ENCODE data around the gene EPHA1.

Gene EPHA1

DNA sequence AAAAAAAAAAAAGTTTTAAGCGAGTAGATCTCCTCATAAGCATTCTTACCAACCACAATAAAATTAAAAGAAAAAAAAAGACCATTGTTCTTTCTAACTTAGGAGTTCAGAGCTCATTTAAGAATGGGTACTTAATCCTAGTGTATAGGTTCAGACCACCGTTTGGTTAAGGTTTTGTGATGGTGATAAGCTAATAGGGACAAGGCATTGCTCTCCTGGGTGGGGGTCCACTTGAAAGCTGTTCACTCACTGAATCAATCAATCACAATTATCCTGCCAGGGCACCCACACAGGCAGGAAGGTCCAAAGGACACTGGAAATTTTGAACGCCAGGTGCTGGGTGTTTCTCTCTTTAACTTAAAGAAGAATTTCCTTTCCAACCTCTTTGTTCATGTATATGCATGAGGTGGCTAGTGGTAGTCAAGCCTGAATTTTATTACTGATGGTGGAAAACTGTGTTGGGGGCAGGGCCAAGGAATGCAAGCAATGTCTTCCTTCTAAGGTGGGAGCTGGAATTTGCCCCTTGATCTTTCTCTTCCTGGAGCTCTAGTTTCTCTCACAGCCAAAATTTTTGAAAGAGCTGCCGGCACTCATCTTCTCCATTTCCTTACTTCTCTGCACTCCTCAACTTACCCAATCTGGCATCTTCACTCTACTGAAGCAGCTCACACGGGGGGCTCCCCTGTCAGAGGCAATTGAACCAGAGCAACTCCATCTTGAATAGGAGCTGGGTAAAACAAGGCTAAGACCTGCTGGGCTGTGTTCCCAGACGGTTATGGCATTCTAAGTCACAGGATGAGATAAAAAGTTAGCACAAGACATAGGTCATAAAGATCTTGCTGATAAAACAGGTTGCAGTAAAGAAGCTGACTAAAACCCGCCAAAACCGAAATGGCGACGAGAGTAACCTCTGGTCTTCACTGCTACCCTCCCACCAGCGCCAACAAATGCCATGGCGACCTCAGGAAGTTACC, 38.7 kb downstream of the EPHA1 start:
- no peak for DNase-seq

DNA sequence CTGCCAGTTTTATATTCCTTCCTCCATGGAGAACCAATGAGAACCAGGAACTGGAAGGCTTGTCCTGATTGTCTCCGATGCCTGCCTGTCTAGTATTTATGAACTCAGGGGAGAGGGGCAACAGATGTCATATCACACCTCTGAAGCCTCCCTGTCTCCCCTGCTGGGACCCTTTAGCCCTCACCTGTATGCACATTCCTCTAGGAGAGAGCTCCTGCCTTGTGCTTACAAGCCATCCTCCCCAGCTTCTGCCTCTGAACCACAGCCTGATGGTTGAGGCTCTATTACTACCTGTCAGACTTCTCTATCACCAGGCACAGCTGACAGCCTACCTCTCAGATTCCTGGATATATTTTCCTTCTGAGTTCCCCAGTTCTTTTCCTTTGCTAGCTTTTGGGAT, 40.3 kb downstream of the EPHA1 start:
- DNase-seq: no peak

DNA sequence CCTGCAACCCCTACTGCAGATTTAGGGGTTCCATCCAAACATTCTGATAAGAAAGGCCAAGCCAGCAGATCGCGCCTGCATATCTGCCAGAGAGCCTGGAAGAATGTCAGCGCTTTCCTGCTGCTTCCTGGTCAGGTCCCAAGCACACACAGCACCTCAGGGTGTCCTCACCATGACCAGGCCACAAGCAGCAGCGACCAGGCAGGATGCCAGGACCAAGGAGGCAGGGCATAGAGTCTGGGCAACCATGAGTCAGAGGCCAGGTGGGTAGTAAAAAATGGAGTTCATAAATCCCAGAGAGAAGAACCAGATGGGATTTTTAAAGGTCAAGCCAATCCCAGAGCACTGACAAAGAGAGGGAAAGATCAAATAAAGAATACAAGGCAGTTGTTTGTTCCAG, 40.7 kb downstream of the EPHA1 start:
- no peak for DNase-seq

DNA sequence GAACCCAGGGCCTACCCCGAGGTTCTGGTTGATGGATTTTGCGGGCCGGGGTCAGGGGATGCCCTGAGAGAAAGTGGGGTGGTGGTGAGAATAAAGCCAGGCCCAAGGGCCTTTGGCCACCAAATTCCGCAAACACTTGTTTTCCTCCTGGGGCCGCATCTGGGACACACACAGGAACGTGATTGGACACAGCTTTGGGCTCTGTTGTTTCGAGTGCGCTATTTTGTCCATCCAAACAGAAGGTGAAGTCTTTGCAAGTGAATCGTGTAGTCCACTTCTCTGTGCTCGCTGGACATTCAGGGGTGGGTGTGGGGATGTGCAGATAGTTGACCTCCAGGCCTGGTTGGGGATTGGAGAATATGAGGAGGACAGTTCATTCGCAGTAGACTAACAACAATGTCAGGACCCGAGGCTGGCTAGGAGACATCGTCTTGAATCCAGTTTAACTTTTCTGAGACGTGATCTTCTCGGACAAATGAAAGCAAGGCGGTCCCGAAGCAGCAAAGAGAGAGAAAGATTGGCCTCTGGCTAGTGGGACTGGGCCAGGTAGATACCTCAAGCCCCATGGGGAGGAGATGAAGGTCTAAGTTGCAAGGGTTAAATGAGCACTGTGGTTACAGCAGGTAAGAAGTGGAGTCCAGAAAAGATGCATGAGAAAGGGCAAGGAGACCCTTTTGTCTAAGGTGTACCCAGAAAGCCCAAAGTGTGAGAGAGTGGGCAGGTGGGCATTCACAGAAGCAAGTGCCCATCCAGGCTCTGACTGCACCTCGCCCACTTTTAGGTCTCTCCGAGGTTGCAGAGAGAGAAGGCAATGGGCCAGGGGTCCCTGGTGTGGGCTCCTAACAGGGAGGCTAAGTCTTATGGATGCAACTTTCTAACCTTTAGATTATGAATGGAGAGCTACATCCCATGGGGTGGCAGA, 45.4 kb downstream of the EPHA1 start:
- DNase-seq: no peak

DNA sequence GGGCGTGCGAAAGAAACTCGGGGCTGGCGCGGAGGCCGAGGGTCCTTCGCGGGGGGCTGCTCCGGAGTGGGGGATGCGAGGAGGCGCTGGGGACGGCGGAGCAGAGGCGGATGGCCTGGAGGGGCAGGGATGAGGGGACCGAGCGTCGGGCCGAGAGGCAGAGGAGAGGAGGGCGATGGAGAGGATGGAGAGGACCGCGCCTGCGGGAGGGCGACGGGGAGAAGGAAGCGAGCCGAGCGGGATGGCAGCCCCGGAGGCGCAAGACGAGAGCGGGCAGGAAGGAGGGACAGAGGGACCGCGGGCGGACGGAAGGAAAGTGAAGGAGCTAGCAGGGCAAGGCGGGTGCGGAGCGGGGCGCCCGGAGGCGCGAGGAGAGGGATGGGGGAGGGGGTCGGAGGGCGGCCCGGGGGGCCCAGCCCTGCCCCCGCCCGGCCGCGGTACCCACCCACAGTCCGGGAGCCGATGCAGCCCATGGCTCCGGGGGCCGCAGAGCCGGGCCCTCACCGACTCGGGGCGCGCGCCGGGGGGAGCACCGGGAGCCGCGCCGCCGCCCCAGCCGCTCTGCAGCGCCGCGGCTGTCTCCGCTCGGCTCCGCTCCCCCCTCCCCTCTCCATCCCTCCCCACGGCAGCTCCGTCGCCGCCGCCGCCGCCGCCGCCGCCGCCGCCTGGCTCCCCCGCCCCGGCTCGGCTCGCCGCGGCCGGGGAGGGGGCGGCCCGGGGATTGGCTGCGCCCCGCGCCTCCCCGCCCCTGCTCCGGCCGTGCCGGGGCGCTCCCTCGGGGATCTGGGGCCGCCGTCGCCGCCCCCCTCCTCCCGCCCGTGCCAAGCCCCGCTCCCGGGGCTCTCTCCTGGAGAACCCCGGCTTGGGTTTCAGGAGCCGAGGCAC, 46.3 kb downstream of the EPHA1 start, which contains the start of gene FAM131B:
Gene FAM131B (minus strand): TSS at position 583 of the 885 bp plus-strand sequence. CDS start 110 bp downstream, at position 473.
- no peak for DNase-seq

DNA sequence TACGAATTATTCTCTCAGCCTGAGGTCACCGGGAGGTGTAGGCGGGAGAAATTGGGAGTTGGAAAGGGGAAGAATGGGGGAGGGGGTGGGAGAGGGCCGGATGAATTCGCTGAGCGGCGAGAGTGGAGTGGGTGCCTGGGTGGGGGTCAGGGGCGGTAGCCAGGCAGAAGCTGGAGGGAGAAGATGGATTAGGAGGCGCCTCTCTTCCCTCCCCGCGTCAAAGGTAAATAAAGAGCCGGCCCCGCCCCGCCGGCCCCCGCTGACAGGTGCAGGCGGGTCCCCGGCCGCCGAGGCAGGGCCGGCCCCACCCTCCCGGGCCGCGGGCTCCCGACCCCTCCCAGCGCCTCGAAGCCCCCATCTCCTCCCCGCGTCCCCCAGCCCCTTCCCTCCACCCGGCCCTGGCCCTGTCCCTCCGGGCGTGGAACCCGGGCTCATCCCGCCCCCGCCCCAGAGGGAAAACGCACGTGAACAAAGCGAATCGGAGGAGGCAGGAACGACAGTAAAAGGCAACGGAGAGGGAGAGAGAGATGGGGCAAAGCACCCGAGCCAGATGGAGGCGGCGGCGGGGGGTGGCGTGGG, 47.0 kb downstream of the EPHA1 start:
- no peak for DNase-seq

DNA sequence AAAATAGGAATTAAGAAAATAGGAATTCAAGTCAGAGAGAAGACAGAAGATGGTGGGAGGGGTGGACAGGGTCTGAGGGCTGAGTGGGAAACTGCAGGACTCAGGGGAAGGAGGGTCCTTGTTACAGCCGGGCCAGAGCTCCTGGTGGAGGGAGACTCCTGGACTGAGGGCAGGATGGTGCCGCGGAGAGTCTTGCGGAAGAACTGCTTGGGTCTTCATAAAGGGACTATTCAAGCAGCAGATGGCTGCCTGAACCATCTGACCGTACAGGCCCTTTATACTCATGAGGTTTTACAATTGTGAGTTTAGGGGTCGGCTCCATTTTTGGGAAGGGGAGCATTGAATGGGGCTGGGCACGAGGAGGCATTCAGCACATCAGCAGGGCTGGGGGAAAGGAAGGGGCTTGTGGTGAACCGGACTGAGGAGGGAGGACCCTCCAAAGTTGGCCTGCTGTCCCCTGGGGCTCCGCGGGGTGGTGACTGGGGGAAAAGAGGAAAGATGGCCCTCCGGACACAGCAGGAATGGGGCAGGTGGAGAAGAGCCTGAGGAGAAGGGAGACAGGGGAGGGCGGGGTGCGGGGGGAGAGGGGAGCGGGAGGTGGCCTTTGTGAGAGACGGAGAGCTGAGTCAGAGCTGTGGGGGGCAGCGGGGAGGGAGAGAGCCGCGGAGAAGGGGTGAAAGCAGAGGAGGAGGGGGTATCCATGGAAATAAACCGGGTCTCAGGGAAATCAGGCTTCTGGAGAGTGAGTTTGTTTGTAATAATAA, 47.7 kb downstream of the EPHA1 start:
- no peak for DNase-seq

DNA sequence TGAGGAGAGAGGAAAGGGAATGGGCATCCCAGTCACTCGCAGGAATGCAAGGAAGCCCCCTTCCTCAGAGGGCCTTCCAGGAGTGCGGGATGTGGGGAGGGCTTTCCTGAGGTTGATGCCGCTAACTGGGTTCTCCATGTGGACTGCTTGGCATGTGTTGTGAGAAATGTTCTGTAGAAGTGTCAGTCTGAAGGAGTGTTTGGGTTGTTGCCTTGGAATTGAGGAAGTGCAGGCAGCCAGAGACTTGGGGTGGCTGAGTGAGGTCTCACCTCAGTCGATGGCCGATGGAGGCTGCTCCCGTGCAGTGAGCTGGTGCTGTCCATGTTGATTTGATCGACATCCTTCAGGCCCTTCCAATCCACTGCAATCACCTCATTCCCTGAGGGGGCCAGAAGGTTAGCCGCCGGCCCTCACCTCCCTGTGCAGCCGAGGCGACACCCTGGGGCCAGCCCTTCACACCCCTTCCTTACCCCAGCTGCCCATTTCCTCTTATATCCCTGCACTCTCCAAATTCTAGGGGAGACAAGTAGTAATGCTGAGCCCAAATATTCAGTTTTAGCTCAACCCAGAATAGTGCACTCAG, 48.8 kb downstream of the EPHA1 start:
- no peak for DNase-seq

DNA sequence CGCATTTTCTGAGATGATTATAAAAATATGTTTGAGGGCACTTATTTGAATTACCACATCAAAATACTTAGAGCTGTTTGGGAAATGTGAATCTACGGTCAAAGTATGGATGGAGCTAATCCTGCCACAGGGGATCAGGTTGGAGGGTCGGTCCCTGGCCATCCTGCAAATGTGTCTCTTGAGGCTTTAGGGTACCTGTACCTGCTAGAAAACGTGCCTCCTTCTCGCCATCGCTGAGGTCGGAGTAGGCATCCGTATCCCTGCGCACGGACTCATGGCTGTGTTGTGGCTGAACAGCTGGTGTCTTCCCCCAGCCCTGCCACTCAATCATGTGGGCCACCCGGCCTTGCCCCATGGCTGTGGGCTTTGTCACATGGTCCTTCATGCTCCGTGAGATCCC, 50.0 kb downstream of the EPHA1 start:
- DNase-seq: no peak

DNA sequence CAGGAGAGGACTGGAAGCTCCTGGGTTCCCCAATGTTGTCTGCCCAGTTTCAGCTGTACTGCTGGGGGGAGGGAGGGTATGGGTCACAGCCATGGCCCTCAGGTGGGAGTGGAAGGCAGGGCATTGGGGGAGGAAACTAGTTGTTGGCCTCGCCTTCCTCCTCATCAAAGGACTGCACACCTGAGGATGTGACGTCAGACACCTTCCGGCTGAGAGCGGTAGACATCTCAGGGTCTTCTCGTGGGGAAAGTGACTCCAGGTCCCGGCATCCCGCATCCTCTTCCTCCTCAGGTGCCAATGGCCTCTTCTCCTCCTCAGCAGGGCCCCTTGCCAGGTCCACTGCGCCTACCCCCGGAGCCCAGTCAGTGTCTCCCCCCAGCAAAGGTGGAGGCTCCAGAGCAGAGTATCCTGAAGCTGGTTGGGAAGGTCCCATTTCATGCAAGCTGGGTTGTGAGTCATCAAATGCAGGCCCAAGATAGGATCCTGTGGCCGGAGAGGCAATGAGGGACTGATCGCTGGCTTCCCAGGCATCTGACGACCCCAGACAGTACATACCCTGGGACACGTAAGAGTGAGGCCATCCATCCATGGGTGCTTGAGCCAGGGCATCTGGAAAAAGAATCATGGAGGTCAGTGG, 52.1 kb downstream of the EPHA1 start:
- no peak for DNase-seq

DNA sequence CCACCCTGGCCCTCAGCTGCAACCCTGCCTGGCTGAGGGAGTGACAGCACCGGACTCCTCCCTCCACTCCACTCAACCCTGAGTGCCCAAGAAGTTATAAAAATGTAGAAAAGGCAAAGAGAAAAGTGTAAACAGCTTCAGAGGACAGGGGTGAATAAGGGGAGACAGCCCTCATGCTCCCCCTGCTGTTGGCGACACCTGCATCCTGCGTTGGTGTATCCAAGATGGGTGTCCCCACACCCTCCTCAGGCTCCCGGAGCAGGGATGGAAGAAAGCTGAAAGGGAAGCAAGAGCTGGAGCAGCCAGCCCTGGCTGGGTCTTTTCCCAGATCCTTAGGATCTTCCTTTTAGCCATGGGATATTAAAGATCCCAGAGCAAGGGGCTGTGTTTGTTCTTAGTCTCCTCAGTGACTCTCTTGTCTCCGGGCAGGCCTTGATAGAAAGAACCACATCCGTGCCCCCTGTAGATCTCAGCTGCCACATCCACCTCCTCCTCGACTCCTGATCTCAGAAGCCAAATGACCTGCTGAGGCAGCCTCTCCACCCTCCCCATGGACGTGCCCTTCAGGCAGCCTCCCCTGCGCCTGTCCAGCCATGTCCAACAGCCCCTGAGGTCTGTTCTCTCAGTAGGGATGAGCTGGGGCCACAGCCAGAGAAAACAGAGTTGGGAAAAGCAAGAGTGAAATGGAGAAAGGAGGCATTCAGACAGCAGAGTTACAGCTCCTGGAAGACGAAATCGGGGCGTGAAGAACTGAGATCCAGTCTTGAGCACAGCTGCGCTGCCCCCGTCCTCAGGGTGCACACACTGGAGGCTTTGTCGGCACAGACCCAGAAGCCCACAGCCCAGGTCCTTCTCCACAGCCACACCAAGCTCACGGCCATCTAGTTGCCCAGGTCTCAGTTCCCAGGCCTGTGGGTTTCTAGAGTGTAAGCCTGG, 52.9 kb downstream of the EPHA1 start:
- no peak for DNase-seq

DNA sequence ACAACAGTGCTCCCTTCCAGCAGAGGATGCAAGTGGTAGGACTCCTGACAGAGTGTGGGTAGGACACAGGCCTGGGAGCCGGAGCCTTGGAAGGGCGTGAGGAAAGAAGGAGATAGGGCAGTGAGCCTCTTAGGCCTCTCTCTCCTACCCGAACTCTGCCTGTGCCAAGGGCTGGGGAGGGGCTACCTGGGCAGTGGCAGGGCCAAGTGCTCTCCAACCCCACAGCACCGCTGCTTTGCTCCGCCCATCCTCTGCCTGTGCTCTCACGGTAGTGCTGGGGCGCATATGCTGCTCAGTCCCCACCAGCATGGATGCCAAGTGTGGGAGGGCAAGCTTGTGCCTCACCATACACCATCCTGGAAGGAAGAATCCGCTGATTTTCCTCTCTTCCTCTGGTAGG, 53.7 kb downstream of the EPHA1 start:
- DNase-seq: no peak

DNA sequence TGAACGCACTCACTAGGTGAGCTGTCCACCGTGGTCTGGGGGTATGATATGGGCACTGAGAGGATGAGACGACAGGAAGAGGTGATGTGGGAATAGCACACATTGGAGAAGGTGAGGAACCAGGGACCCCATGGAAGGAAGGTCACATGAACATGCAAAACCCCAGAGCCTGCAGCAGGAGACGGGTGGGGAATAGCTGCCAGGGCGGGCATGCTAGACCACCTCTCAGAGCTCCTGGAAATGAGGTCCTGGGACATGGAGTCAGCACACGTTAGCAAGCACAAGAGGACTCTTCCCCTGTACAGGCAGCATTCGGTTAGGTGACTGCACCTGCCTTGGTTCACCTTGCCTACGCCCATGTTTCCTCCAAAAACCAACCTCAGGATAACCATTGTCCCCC, 54.3 kb downstream of the EPHA1 start:
- DNase-seq: no peak

DNA sequence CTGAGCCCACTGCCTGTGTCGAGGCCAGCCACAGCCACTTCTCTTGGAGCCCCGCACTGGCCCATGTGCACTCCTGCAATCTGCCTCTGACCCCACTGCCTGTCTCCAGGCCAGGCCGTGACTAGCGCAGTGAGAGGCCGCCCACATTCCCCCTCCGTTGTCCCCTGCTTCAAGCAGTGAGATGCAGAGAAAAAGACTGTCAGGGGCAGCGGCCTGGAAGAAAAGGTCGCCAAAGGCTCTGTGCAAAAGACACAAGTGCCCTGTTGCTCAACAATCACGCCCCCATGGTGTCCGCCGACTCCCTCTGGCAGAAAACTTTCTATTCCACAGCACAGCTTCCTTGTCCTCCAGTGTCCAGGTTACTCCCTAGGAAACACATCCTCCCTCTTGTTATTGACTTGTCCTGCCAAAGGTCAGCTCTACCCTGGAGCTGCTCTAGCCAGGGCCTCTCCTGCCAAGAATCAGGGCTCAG, 56.1 kb downstream of the EPHA1 start:
- DNase-seq: no peak

DNA sequence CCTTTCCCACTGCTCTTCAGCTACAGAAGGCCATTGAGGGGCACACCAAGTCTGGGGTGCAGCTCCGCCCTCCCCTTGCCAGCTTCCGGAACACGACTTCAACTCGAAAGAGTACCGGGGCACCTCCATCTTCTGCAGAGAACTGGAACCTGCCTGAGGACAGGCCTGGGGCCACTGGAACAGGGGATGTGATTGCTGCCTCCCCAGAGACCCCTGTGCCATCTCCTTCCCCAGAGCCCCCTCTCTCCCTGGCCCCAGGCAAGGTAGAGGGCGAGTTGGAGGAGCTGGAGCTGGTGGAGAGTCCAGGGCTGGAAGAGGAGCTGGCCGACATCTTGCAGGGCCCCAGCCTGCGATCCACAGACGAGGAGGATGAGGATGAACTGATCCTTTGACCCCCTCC, 57.1 kb downstream of the EPHA1 start:
- no peak for DNase-seq

DNA sequence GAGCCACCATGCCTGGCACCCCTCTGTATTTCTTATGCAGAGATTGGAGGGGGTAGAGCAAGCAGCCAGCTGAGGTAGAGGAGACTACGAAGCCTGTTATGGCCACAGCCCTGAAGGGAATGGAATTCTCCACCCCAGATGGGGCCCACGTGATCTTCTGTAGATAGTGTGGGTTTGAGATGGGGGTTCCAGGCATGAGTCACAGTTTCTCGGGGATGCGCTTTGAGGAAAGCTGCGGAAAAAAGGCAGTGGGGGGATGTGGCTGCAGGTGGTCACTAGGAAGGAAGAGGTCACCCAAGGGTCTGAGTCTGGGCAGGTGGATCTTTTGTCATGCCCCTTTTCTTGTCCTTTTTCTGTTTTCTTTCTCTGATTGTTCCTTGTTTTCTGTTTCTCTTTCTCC, 57.6 kb downstream of the EPHA1 start:
- DNase-seq: no peak

DNA sequence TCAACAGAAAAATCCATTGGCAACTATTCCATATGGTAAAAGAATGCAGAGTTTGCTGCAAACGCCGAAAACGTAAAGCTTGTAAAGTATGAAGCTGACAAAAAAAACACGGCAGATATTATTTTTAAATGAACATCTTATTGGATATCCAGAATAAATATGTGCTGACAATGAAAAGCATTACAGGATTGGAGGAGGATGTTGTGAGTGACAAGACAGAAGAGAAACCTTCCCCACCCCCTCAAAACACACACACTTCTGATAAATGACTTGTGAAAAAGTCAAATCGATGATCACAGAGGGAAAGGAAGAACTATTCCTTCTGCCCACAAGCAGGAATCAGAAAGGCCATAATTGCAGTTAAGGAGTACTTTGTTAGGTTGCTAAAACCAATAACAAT, 60.7 kb downstream of the EPHA1 start:
- DNase-seq: no peak

DNA sequence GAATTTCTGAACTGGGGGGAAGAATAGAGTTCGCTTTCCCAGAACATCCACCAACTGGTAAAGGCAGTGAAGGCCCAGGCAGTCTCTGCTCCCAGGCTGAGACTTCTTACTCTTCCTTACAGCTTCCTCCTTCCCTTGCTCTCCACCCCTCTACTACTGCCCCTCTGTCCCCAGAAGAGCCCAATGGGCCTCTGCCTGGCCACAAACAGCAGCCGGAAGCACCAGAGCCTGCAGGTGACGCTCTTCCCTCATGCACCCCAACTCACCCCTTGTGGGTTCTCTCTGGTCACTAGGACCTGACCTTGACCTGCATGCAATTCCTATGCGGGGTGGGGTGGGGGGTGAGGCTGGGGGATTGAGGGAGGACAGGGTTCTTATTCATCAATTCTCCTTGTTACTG, 62.6 kb downstream of the EPHA1 start:
- DNase-seq: no peak

DNA sequence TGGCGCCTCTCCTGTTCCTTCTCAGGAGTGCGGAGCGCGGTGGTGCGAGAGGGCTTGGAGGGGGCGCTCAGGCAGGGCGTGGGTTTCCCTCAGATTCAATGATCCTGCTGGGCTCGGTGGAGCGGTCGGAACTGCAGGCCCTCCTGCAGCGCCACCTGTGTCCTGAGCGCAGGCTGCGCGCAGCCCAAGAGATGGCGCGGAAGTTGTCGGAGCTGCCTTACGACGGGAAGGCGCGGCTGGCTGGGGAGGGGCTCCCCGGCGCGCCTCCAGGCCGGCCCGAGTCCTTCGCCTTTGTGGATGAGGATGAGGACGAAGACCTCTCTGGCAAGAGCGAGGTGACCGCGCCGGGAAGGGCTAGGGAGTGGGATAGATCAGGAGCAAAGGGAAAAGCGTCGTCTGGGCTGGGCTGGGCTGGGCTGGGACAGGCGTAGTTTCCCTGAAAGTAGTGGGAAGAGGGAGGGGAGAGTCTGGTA, 63.2 kb downstream of the EPHA1 start:
- peak; percentile 44 for DNase-seq
